ENCODE results near the gene DUOXA1.
A peak's percentile ranks its signal among the peaks of the same experiment; 100 is the strongest.

DNA sequence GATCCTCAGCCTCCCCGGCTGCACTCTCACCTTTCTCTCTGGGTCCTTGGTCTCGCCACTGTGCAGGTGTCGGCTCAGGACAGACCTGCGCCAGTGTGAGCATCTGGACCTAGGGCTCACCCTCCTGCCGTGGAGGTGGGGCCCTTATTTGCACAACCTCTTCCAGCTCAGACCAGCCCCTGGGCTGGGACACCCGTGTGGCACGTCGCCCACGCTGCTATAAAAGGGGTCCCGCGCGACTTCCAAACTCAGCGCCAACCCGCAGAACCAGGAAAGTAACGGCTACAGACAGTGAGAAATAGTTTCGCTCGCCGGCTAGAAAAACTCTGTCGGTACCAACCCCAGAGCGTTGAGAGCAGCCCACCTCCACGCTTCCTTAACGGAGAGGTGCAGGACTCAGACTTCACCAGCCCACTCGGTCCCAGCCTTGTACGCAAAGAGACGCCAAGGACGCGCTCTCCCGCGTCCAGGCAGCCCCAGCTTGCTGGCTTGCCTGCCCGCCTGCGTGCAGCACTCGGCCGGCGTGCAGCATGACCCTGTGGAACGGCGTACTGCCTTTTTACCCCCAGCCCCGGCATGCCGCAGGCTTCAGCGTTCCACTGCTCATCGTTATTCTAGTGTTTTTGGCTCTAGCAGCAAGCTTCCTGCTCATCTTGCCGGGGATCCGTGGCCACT, 15.5 kb downstream of the DUOXA1 start, which contains the start of the genes DUOX2 and DUOXA2:
- TF ChIP-seq, protein P1, sequence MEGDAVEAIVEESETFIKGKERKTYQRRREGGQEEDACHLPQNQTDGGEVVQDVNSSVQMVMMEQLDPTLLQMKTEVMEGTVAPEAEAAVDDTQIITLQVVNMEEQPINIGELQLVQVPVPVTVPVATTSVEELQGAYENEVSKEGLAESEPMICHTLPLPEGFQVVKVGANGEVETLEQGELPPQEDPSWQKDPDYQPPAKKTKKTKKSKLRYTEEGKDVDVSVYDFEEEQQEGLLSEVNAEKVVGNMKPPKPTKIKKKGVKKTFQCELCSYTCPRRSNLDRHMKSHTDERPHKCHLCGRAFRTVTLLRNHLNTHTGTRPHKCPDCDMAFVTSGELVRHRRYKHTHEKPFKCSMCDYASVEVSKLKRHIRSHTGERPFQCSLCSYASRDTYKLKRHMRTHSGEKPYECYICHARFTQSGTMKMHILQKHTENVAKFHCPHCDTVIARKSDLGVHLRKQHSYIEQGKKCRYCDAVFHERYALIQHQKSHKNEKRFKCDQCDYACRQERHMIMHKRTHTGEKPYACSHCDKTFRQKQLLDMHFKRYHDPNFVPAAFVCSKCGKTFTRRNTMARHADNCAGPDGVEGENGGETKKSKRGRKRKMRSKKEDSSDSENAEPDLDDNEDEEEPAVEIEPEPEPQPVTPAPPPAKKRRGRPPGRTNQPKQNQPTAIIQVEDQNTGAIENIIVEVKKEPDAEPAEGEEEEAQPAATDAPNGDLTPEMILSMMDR (conservative IDR thresholded peaks at IDR 0.05 in 1 of 2, IDR thresholded peaks at IDR 0.05 in 1 of 2; ENCODE audit: low read depth in 1 of 2, low read length in 2 of 2) = no peak
- TF ChIP-seq EZH2 (IDR thresholded peaks at IDR 0.05; ENCODE audit: low read length, missing control alignments) = peak; percentile 27
